A549 (cell line): ENCODE results near the gene DNM1.

Experiments
- CEBPB ChIP-seq, 2 experiments: fragments of >200 bp in 1 of 2; sonication (Bioruptor Twin) in 1 of 2; formaldehyde crosslinking in 1 of 2; IDR thresholded peaks; 2 replicates each; pipeline ENCODE4 v1.6.1; 2012 to 2016
- CTCF ChIP-seq: fragments of >200 bp; sonication (Bioruptor Twin); formaldehyde crosslinking; IDR thresholded peaks from 3 replicates; pipeline ENCODE4 v1.5.1; 2016
- E2F6 ChIP-seq: IDR thresholded peaks from 2 replicates; pipeline ENCODE4 v1.6.1; 2012; ENCODE audit warnings: low read depth, borderline replicate concordance
- ELK1 ChIP-seq: fragments of 150-350 bp; IDR thresholded peaks from 2 replicates; pipeline ENCODE4 v1.6.1; 2014; ENCODE audit warnings: low read depth, mild to moderate bottlenecking, low read length
- EP300 ChIP-seq, 2 experiments: fragments of >200 bp; sonication (Bioruptor Twin); formaldehyde crosslinking; IDR thresholded peaks; 2 replicates in 1 of 2; 3 replicates in 1 of 2; pipeline ENCODE4 v1.6.1; 2016 to 2017
- FOSL2 ChIP-seq, 2 experiments: fragments of 450-650 bp in 1 of 2; fragments of >200 bp in 1 of 2; sonication (Bioruptor Twin) in 1 of 2; formaldehyde crosslinking; IDR thresholded peaks; 2 replicates each; pipeline versions ENCODE4 v1.5.0 to v1.6.1; 2016 to 2020; ENCODE audit warnings: mild to moderate bottlenecking in 1 of 2, moderate library complexity in 1 of 2
- GATA3 ChIP-seq: IDR thresholded peaks from 2 replicates; pipeline ENCODE4 v1.6.1; 2012; ENCODE audit warnings: borderline replicate concordance
- MAX ChIP-seq: IDR thresholded peaks from 2 replicates; pipeline ENCODE4 v1.6.1; 2012
- MYC ChIP-seq: IDR thresholded peaks from 2 replicates; pipeline ENCODE4 v1.6.1; 2012; ENCODE audit warnings: mild to moderate bottlenecking, inconsistent platforms, low read length, improper control_type of control experiment, borderline replicate concordance
- RAD21 ChIP-seq, 2 experiments: fragments of >200 bp in 1 of 2; sonication (Bioruptor Twin) in 1 of 2; formaldehyde crosslinking in 1 of 2; IDR thresholded peaks in 1 of 2; conservative IDR thresholded peaks in 1 of 2; 2 replicates in 1 of 2; 3 replicates in 1 of 2; pipeline ENCODE4 v1.6.1; 2012 to 2018; ENCODE audit warnings: inconsistent platforms in 1 of 2
- RCOR1 ChIP-seq: fragments of 150-350 bp; IDR thresholded peaks from 2 replicates; pipeline ENCODE4 v1.6.1; 2014; ENCODE audit warnings: antibody characterized with exemption, low read length, low read depth
- RFX5 ChIP-seq: fragments of 450-650 bp; IDR thresholded peaks from 2 replicates; pipeline ENCODE4 v1.7.1; 2014; ENCODE audit warnings: antibody characterized with exemption, mild to moderate bottlenecking, moderate library complexity
- RNF2 ChIP-seq: fragments of 200-600 bp; sonication (generic); IDR thresholded peaks from 2 replicates; pipeline ENCODE4 v1.6.1; 2016; ENCODE audit warnings: low read depth, mild to moderate bottlenecking, antibody characterized with exemption, moderate library complexity, borderline replicate concordance
- USF2 ChIP-seq: fragments of 450-650 bp; IDR thresholded peaks from 2 replicates; pipeline ENCODE4 v1.6.1; 2014; ENCODE audit warnings: antibody characterized with exemption

DNA sequence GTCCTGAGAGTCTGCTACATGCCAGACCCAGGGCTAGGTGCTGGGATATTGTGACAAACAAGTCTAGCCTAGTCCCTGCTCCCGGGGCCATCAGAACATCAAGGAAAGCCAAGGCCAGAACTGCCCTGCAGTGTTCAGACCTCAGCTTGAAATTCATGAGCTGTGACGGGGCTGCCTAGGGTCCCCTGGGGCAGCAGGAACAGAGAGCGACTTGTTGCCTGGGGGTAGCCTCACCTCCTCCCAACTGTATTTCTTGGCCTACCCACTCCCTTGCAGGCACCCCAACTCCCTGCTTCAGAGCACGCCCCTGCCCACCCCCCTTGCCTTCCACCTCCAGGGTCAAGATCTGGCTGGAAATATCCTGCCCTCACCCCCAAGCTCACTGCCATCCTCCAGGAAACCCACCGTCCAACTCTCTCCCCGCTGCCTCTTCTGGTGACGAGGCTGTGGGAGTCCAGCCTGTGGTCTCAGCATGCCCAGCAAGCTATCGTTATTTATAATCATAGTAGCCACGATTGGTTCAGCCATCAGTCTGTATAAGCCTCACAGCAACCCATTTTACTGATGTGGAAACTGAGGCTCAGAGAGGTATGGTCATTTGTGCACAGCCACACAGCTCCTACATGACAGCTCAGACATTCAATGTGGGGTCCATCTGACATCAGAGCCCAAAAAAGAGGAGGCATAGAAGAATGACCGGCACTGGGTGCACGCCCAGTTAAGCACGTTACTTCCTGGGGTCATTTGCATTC lies 10.7 kb downstream of the DNM1 start:
- TF ChIP-seq RFX5 (no peak), CTCF (no peak), CEBPB (IDR thresholded peaks at IDR 0.05) (no peak), GATA3 (no peak), FOSL2 (IDR thresholded peaks at IDR 0.05) (no peak), FOSL2 (CRISPR knock-in tag; IDR thresholded peaks at IDR 0.05) (no peak), E2F6 (no peak), ELK1 (no peak), USF2 (no peak), MYC (no peak), RAD21 (conservative IDR thresholded peaks at IDR 0.05 in 1 of 2, IDR thresholded peaks at IDR 0.05 in 1 of 2) (no peak), RNF2 (no peak), MAX (no peak), EP300 (IDR thresholded peaks at IDR 0.05) (no peak), RCOR1 (no peak)
